NB4 (cell line): ENCODE measurements around the gene LYRM9.
A peak's percentile ranks its signal among the peaks of the same experiment; 100 is the strongest.

ENCODE experiments used
- CTCF ChIP-seq: IDR thresholded peaks from one replicate; pipeline ENCODE4 v1.5.1; 2012; ENCODE audit warnings: low read depth, low read length
- POLR2A ChIP-seq: IDR thresholded peaks from 2 replicates; pipeline ENCODE4 v1.6.1; 2011; ENCODE audit warnings: mild to moderate bottlenecking; ENCODE audit not compliant: insufficient read length; ENCODE audit errors: extremely low read depth

- TF ChIP-seq POLR2A (no peak), CTCF (peak; percentile 71)
Observed at GRCh38 chr17:27892866-27893769, at the start of gene LYRM9.
